A549 (cell line): ENCODE data around the gene TPI1.

Source experiments
- CTCF ChIP-seq: fragments of >200 bp; sonication (Bioruptor Twin); formaldehyde crosslinking; IDR thresholded peaks from 3 replicates; pipeline ENCODE4 v1.5.1; 2016
- EP300 ChIP-seq, 2 experiments: fragments of >200 bp; sonication (Bioruptor Twin); formaldehyde crosslinking; IDR thresholded peaks; 2 replicates in 1 of 2; 3 replicates in 1 of 2; pipeline ENCODE4 v1.6.1; 2016 to 2017
- ESRRA ChIP-seq: fragments of 150-350 bp; IDR thresholded peaks from 2 replicates; pipeline ENCODE4 v1.6.1; 2014; ENCODE audit warnings: mild to moderate bottlenecking, low read length, borderline replicate concordance
- FOSL2 ChIP-seq, 2 experiments: fragments of 450-650 bp in 1 of 2; fragments of >200 bp in 1 of 2; sonication (Bioruptor Twin) in 1 of 2; formaldehyde crosslinking; IDR thresholded peaks; 2 replicates each; pipeline versions ENCODE4 v1.5.0 to v1.6.1; 2016 to 2020; ENCODE audit warnings: mild to moderate bottlenecking in 1 of 2, moderate library complexity in 1 of 2
- REST ChIP-seq: fragments of 200-600 bp; sonication (generic); IDR thresholded peaks from 2 replicates; pipeline ENCODE4 v1.6.1; 2016; ENCODE audit warnings: antibody characterized with exemption, mild to moderate bottlenecking, moderate library complexity

GRCh38 chr12:6818645-6819044, 48.7 kb upstream of the TPI1 start:
- TF ChIP-seq REST: no peak
- no peak for TF ChIP-seq EP300 (IDR thresholded peaks at IDR 0.05)
- no peak for TF ChIP-seq CTCF
- no peak for TF ChIP-seq FOSL2 (IDR thresholded peaks at IDR 0.05)
- no peak for TF ChIP-seq FOSL2 (CRISPR knock-in tag; IDR thresholded peaks at IDR 0.05)
- no peak for TF ChIP-seq ESRRA
